HepG2 (cell line): Measurements from ENCODE around the gene ZNF595.

ENCODE experiments used
- CBX2 ChIP-seq, 2 experiments: fragments of 200-600 bp in 1 of 2; sonication (generic); formaldehyde crosslinking in 1 of 2; IDR thresholded peaks; 2 replicates each; pipeline versions ENCODE4 v1.7.0 to v1.8.1; 2018 to 2022; ENCODE audit warnings: low read depth in 2 of 2, low read length in 1 of 2, mild to moderate bottlenecking in 1 of 2, missing genetic modification reagents in 1 of 2
- CTCF ChIP-seq: sonication (generic); formaldehyde crosslinking; IDR thresholded peaks from 2 replicates; pipeline ENCODE4 v1.5.0; 2020; ENCODE audit warnings: mild to moderate bottlenecking, missing genetic modification reagents, moderate library complexity
- EZH2 ChIP-seq: conservative IDR thresholded peaks from 2 replicates; pipeline ENCODE4 v1.6.1; 2012; ENCODE audit warnings: mild to moderate bottlenecking, low read depth, low read length, moderate library complexity
- HCFC1 ChIP-seq: fragments of 150-350 bp; IDR thresholded peaks from 2 replicates; pipeline ENCODE4 v1.6.1; 2014; ENCODE audit warnings: low read depth, low read length
- JUN ChIP-seq: sonication (generic); formaldehyde crosslinking; IDR thresholded peaks from 2 replicates; pipeline ENCODE4 v1.4.0; 2020; ENCODE audit warnings: mild to moderate bottlenecking, missing genetic modification reagents
- MAZ ChIP-seq, 2 experiments: sonication (generic) in 1 of 2; formaldehyde crosslinking in 1 of 2; IDR thresholded peaks; 2 replicates each; pipeline versions ENCODE4 v1.5.0 to v1.6.1; 2012 to 2020; ENCODE audit warnings: low read depth in 2 of 2, mild to moderate bottlenecking in 2 of 2, borderline replicate concordance in 1 of 2, improper control_type of control experiment in 1 of 2, low read length in 1 of 2, missing genetic modification reagents in 1 of 2, moderate library complexity in 1 of 2
- NR2F6 ChIP-seq, 2 experiments: IDR thresholded peaks; 2 replicates each; pipeline ENCODE4 v1.6.1; 2016; ENCODE audit warnings: antibody characterized with exemption in 1 of 2, mild to moderate bottlenecking in 1 of 2
- POLR2A ChIP-seq, 2 experiments: IDR thresholded peaks; 2 replicates each; pipeline ENCODE4 v1.6.1; 2011; ENCODE audit warnings: low read depth in 2 of 2, low read length in 2 of 2, mild to moderate bottlenecking in 1 of 2, moderate library complexity in 1 of 2; ENCODE audit not compliant: insufficient read depth in 1 of 2
- RFX5 ChIP-seq: IDR thresholded peaks from 2 replicates; pipeline ENCODE4 v1.6.1; 2011; ENCODE audit warnings: low read depth, low read length, improper control_type of control experiment
- TCF7L2 ChIP-seq: IDR thresholded peaks from 2 replicates; pipeline ENCODE4 v1.6.1; 2011; ENCODE audit warnings: mild to moderate bottlenecking, low read depth, low read length, moderate library complexity
- ZNF704 ChIP-seq: sonication (generic); formaldehyde crosslinking; IDR thresholded peaks from 2 replicates; pipeline ENCODE4 v1.8.1; 2023; ENCODE audit warnings: mild to moderate bottlenecking, inconsistent platforms, moderate library complexity, missing genetic modification reagents, borderline replicate concordance
- ZNF768 ChIP-seq: sonication (generic); formaldehyde crosslinking; IDR thresholded peaks from 2 replicates; pipeline ENCODE4 v1.4.0; 2020; ENCODE audit warnings: missing genetic modification reagents

- TF ChIP-seq MAZ (IDR thresholded peaks at IDR 0.05; ENCODE audit: borderline replicate concordance, low read depth, low read length), result no peak
- TF ChIP-seq MAZ (CRISPR knock-in tag; IDR thresholded peaks at IDR 0.05; ENCODE audit: low read depth), result no peak
- TF ChIP-seq CTCF (CRISPR knock-in tag), result no peak
- no peak for TF ChIP-seq NR2F6 (IDR thresholded peaks at IDR 0.05)
- no peak for TF ChIP-seq NR2F6 (CRISPR knock-in tag; IDR thresholded peaks at IDR 0.05)
- TF ChIP-seq CBX2 (IDR thresholded peaks at IDR 0.05; ENCODE audit: low read depth, low read length), result no peak
- no peak for TF ChIP-seq CBX2 (CRISPR knock-in tag; IDR thresholded peaks at IDR 0.05; ENCODE audit: low read depth)
- no peak for TF ChIP-seq JUN (CRISPR knock-in tag)
- no peak for TF ChIP-seq HCFC1
- no peak for TF ChIP-seq POLR2A (IDR thresholded peaks at IDR 0.05; ENCODE audit: insufficient read depth in 1 of 2, low read depth in 2 of 2, low read length in 2 of 2)
- TF ChIP-seq EZH2, result no peak
- no peak for TF ChIP-seq ZNF768
- no peak for TF ChIP-seq ZNF704
- no peak for TF ChIP-seq TCF7L2
- TF ChIP-seq RFX5, result no peak
These were observed 61.0 kb downstream of the ZNF595 start for GRCh38 chr4:114149-114548.
